Effector memory CD8-positive, alpha-beta T cell (primary cell): ENCODE data around the gene DBNDD2.

Experiments
- ATAC-seq: fragments of 150-1000 bp; cut with Tn5 transposase; replicated peaks from 2 replicates; pipeline ENCODE4 v1.10.0; 2021; ENCODE audit warnings: mild to moderate bottlenecking, moderate library complexity
- DNase-seq, 3 experiments: peaks; one replicate each; pipeline ENCODE4 v3.0.0; 2021
- H3K27ac Mint-ChIP-seq, 2 donors: one replicate each; pipeline ENCODE4 v1.8.0; 2022; ENCODE audit warnings: mild to moderate bottlenecking in 2 of 2, mixed read lengths in 2 of 2, moderate library complexity in 2 of 2
- H3K27me3 Mint-ChIP-seq, 2 donors: one replicate each; pipeline ENCODE4 v1.8.0; 2022; ENCODE audit warnings: mixed read lengths in 2 of 2
- H3K36me3 Mint-ChIP-seq: one replicate; pipeline ENCODE4 v1.8.0; 2022; ENCODE audit warnings: mild to moderate bottlenecking, moderate library complexity, mixed read lengths; ENCODE audit not compliant: insufficient read depth
- H3K4me1 Mint-ChIP-seq, 2 donors: one replicate each; pipeline ENCODE4 v1.8.0; 2022; ENCODE audit warnings: low read depth in 2 of 2, mixed read lengths in 2 of 2
- H3K4me3 Mint-ChIP-seq, 2 donors: one replicate each; pipeline ENCODE4 v1.8.0; 2022; ENCODE audit warnings: mild to moderate bottlenecking in 2 of 2, mixed read lengths in 2 of 2, moderate library complexity in 2 of 2
- H3K9me3 Mint-ChIP-seq, 2 donors: one replicate each; pipeline ENCODE4 v1.8.0; 2022; ENCODE audit warnings: mixed read lengths in 2 of 2

DBNDD2 gene

GRCh38 chr20:45433976-45434375, 25.9 kb downstream of the DBNDD2 start:
- Mint-ChIP-seq H3K9me3 (no peaks in the 10 kb centered on the region), H3K27me3 (no peaks in the 10 kb centered on the region), H3K36me3 (no peaks in the 10 kb centered on the region), H3K4me3 (no peak overlapping the region), H3K27ac (peak overlapping the region in 1 of 2 donors; percentile 28), H3K4me1 (peaks cover 9% of the 10 kb centered on the region in 2 donors)
- DNase-seq (no peak), ATAC-seq (no peak)

GRCh38 chr20:45436732-45437485, 28.8 kb downstream of the DBNDD2 start:
- Mint-ChIP-seq H3K36me3 (no peaks in the 10 kb centered on the region), H3K27ac (peak overlapping the region; percentile 38 to 85), H3K4me1 (peaks cover 6 to 9% of the 10 kb centered on the region in 2 donors)

GRCh38 chr20:45440424-45440823, 32.3 kb downstream of the DBNDD2 start:
- ATAC-seq (no peak), DNase-seq (no peak)
- peaks cover 2% of the 10 kb centered on the region for H3K36me3 Mint-ChIP-seq
- H3K27me3 Mint-ChIP-seq, result peaks cover 0 to 7% of the 10 kb centered on the region in 2 donors
- H3K9me3 Mint-ChIP-seq, result no peaks in the 10 kb centered on the region
- H3K27ac Mint-ChIP-seq, result no peak overlapping the region
- H3K4me3 Mint-ChIP-seq, result no peak overlapping the region
- peaks cover 23 to 25% of the 10 kb centered on the region in 2 donors for H3K4me1 Mint-ChIP-seq

More at GRCh38 chr20:45436732-45437485, 28.8 kb downstream of the DBNDD2 start:
- no peaks in the 10 kb centered on the region for H3K9me3 Mint-ChIP-seq
- peak; percentile 95 for ATAC-seq
- peak overlapping the region; percentile 81 to 87 for H3K4me3 Mint-ChIP-seq
- DNase-seq, result peak; percentile 87 to 89 (median 88)
- H3K27me3 Mint-ChIP-seq, result no peaks in the 10 kb centered on the region

GRCh38 chr20:45440891-45441685, 33.0 kb downstream of the DBNDD2 start:
- Mint-ChIP-seq H3K4me1 (peaks cover 28 to 30% of the 10 kb centered on the region in 2 donors), H3K4me3 (no peak overlapping the region), H3K27me3 (peaks cover 0 to 14% of the 10 kb centered on the region in 2 donors), H3K36me3 (peaks cover 5% of the 10 kb centered on the region), H3K27ac (no peak overlapping the region), H3K9me3 (no peaks in the 10 kb centered on the region)
- ATAC-seq (no peak), DNase-seq (no peak)

GRCh38 chr20:45441746-45442145, 33.7 kb downstream of the DBNDD2 start:
- no peak for ATAC-seq
- H3K27me3 Mint-ChIP-seq, result peaks cover 0 to 21% of the 10 kb centered on the region in 2 donors
- H3K36me3 Mint-ChIP-seq, result peaks cover 6% of the 10 kb centered on the region
- H3K9me3 Mint-ChIP-seq, result no peaks in the 10 kb centered on the region
- no peak overlapping the region for H3K4me3 Mint-ChIP-seq
- no peak overlapping the region for H3K27ac Mint-ChIP-seq
- H3K4me1 Mint-ChIP-seq, result peaks cover 23 to 28% of the 10 kb centered on the region in 2 donors
- no peak for DNase-seq

- H3K27ac Mint-ChIP-seq, result peak overlapping the region in 1 of 2 donors; percentile 45
- H3K27me3 Mint-ChIP-seq, result peaks cover 0 to 39% of the 10 kb centered on the region in 2 donors
- peaks cover 22 to 24% of the 10 kb centered on the region in 2 donors for H3K4me1 Mint-ChIP-seq
- H3K36me3 Mint-ChIP-seq, result peaks cover 6% of the 10 kb centered on the region
- H3K9me3 Mint-ChIP-seq, result no peaks in the 10 kb centered on the region
- ATAC-seq (peak; percentile 98), DNase-seq (peak; percentile 36 to 38 (median 38))
- H3K4me3 Mint-ChIP-seq, result peak overlapping the region in 1 of 2 donors; percentile 30
These were observed 36.0 kb downstream of the DBNDD2 start for GRCh38 chr20:45444050-45444449.

GRCh38 chr20:45445805-45446562, 37.9 kb downstream of the DBNDD2 start:
- DNase-seq, result peak in 1 of 3 experiments; percentile 32
- peaks cover 0 to 39% of the 10 kb centered on the region in 2 donors for H3K27me3 Mint-ChIP-seq
- H3K27ac Mint-ChIP-seq, result no peak overlapping the region
- ATAC-seq, result peak; percentile 37
- peaks cover 22 to 24% of the 10 kb centered on the region in 2 donors for H3K4me1 Mint-ChIP-seq
- no peak overlapping the region for H3K4me3 Mint-ChIP-seq
- H3K36me3 Mint-ChIP-seq, result peaks cover 6% of the 10 kb centered on the region
- H3K9me3 Mint-ChIP-seq, result no peaks in the 10 kb centered on the region

GRCh38 chr20:45448270-45448669, 40.2 kb downstream of the DBNDD2 start:
- DNase-seq, result no peak
- H3K4me3 Mint-ChIP-seq, result no peak overlapping the region

GRCh38 chr20:45449528-45449927, 41.4 kb downstream of the DBNDD2 start:
- Mint-ChIP-seq H3K27ac (no peak overlapping the region), H3K4me1 (peaks cover 13 to 14% of the 10 kb centered on the region in 2 donors), H3K9me3 (no peaks in the 10 kb centered on the region), H3K36me3 (peaks cover 3% of the 10 kb centered on the region), H3K27me3 (peaks cover 0 to 59% of the 10 kb centered on the region in 2 donors), H3K4me3 (no peak overlapping the region)
- ATAC-seq (no peak), DNase-seq (no peak)

More at GRCh38 chr20:45448270-45448669, 40.2 kb downstream of the DBNDD2 start:
- Mint-ChIP-seq H3K36me3 (peaks cover 6% of the 10 kb centered on the region), H3K27ac (no peak overlapping the region), H3K27me3 (peaks cover 0 to 54% of the 10 kb centered on the region in 2 donors), H3K4me1 (peaks cover 24% of the 10 kb centered on the region in 2 donors), H3K9me3 (no peaks in the 10 kb centered on the region)
- ATAC-seq, result no peak

- Mint-ChIP-seq H3K9me3 (no peaks in the 10 kb centered on the region), H3K27me3 (peaks cover 0 to 53% of the 10 kb centered on the region in 2 donors)
These were observed 42.2 kb downstream of the DBNDD2 start for GRCh38 chr20:45450097-45450818.

GRCh38 chr20:45452238-45452637, 44.1 kb downstream of the DBNDD2 start:
- ATAC-seq (no peak), DNase-seq (no peak)
- Mint-ChIP-seq H3K27me3 (peaks cover 0 to 35% of the 10 kb centered on the region in 2 donors), H3K27ac (no peak overlapping the region), H3K9me3 (no peaks in the 10 kb centered on the region), H3K4me1 (peaks cover 0 to 4% of the 10 kb centered on the region in 2 donors), H3K36me3 (no peaks in the 10 kb centered on the region), H3K4me3 (no peak overlapping the region)

More at GRCh38 chr20:45450097-45450818, 42.2 kb downstream of the DBNDD2 start:
- Mint-ChIP-seq H3K36me3 (peaks cover 3% of the 10 kb centered on the region), H3K4me1 (peaks cover 9% of the 10 kb centered on the region in 2 donors), H3K27ac (no peak overlapping the region), H3K4me3 (no peak overlapping the region)
- peak in 2 of 3 experiments; percentile 14 to 28 for DNase-seq
- peak; percentile 65 for ATAC-seq
